H9 (cell line): ENCODE results near the gene MESD. TPM values are rescaled to one million over a fixed set of nuclear protein-coding genes. Genes with fewer than 3 reads are reported as not detected.

Experiments
- DNase-seq: peaks from one replicate; pipeline ENCODE4 v3.0.0-alpha.2; 2017
- H2AFZ ChIP-seq: one replicate; pipeline ENCODE4 v1.6.1; 2013; ENCODE audit warnings: mild to moderate bottlenecking, low read length, control low read depth, moderate library complexity
- H2AK5ac ChIP-seq: 2 replicates; pipeline ENCODE4 v1.6.1; 2013; ENCODE audit warnings: low read length, control low read depth, mixed read lengths; ENCODE audit not compliant: insufficient read length
- H2BK120ac ChIP-seq: one replicate; pipeline ENCODE4 v1.6.1; 2013; ENCODE audit warnings: low read depth, mild to moderate bottlenecking, low read length, control low read depth, inconsistent platforms; ENCODE audit not compliant: poor library complexity, severe bottlenecking
- H2BK12ac ChIP-seq: 2 replicates; pipeline ENCODE4 v1.6.1; 2013; ENCODE audit warnings: low read length, control low read depth, mixed read lengths, low read depth; ENCODE audit not compliant: insufficient read length
- H2BK15ac ChIP-seq: 2 replicates; pipeline ENCODE4 v1.6.1; 2013; ENCODE audit warnings: low read depth, low read length, control low read depth
- H2BK20ac ChIP-seq: one replicate; pipeline ENCODE4 v1.6.1; 2013; ENCODE audit warnings: low read depth, mild to moderate bottlenecking, low read length, control low read depth, inconsistent platforms; ENCODE audit not compliant: poor library complexity, severe bottlenecking
- H2BK5ac ChIP-seq: 2 replicates; pipeline ENCODE4 v1.6.1; 2013; ENCODE audit warnings: low read length, control low read depth, mixed read lengths; ENCODE audit not compliant: insufficient read length
- H3K14ac ChIP-seq: 2 replicates; pipeline ENCODE4 v1.6.1; 2013; ENCODE audit warnings: low read length, control low read depth; ENCODE audit not compliant: insufficient read depth
- H3K18ac ChIP-seq: 2 replicates; pipeline ENCODE4 v1.6.1; 2013; ENCODE audit warnings: low read depth, mild to moderate bottlenecking, mixed read lengths, low read length, control low read depth; ENCODE audit not compliant: insufficient read length
- H3K23ac ChIP-seq: 2 replicates; pipeline ENCODE4 v1.6.1; 2013; ENCODE audit warnings: low read length, control low read depth, mixed read lengths, low read depth; ENCODE audit not compliant: insufficient read length
- H3K23me2 ChIP-seq: 2 replicates; pipeline ENCODE4 v1.6.1; 2013; ENCODE audit warnings: low read depth, mild to moderate bottlenecking, mixed read lengths, low read length, control low read depth; ENCODE audit not compliant: insufficient read length, poor library complexity, severe bottlenecking
- H3K27ac ChIP-seq: 2 replicates; pipeline ENCODE4 v1.5.1; 2013; ENCODE audit warnings: low read length, control low read depth, mixed read lengths, low read depth; ENCODE audit not compliant: insufficient read length
- H3K27me3 ChIP-seq: 2 replicates; pipeline ENCODE4 v1.6.1; 2013; ENCODE audit warnings: low read length, control low read depth, inconsistent platforms; ENCODE audit not compliant: insufficient read depth
- H3K4ac ChIP-seq: 2 replicates; pipeline ENCODE4 v1.6.1; 2013; ENCODE audit warnings: low read depth, mild to moderate bottlenecking, control low read depth, inconsistent platforms, low read length, moderate library complexity
- H3K4me1 ChIP-seq: 2 replicates; pipeline ENCODE4 v1.6.1; 2013; ENCODE audit warnings: low read length, control low read depth, inconsistent platforms; ENCODE audit not compliant: insufficient read depth
- H3K4me2 ChIP-seq: 2 replicates; pipeline ENCODE4 v1.6.1; 2013; ENCODE audit warnings: low read length, control low read depth, mixed read lengths; ENCODE audit not compliant: insufficient read length, insufficient read depth
- H3K56ac ChIP-seq: 2 replicates; pipeline ENCODE4 v1.6.1; 2013; ENCODE audit warnings: low read depth, mild to moderate bottlenecking, mixed read lengths, low read length, control low read depth; ENCODE audit not compliant: insufficient read length
- H3K79me1 ChIP-seq: 2 replicates; pipeline ENCODE4 v1.6.1; 2013; ENCODE audit warnings: low read depth, mild to moderate bottlenecking, moderate library complexity, low read length, control low read depth, inconsistent platforms; ENCODE audit not compliant: insufficient read depth, poor library complexity, severe bottlenecking
- H3K79me2 ChIP-seq: 2 replicates; pipeline ENCODE4 v1.6.1; 2013; ENCODE audit warnings: low read length, control low read depth, inconsistent platforms; ENCODE audit not compliant: insufficient read depth
- H3K9ac ChIP-seq: 2 replicates; pipeline ENCODE4 v1.6.1; 2013; ENCODE audit warnings: low read length, control low read depth, mixed read lengths; ENCODE audit not compliant: insufficient read length; ENCODE audit errors: extremely low read depth
- H3K9me3 ChIP-seq: one replicate; pipeline ENCODE4 v1.6.1; 2013; ENCODE audit warnings: low read depth, low read length, inconsistent platforms; ENCODE audit not compliant: control insufficient read depth
- H3T11ph ChIP-seq: one replicate; pipeline ENCODE4 v1.6.1; 2013; ENCODE audit warnings: mild to moderate bottlenecking, low read length, control low read depth, inconsistent platforms
- H4K20me1 ChIP-seq: one replicate; pipeline ENCODE4 v1.6.1; 2013; ENCODE audit not compliant: control insufficient read depth, insufficient read length, insufficient read depth
- H4K5ac ChIP-seq: 2 replicates; pipeline ENCODE4 v1.6.1; 2013; ENCODE audit warnings: low read depth, mild to moderate bottlenecking, mixed read lengths, low read length, control low read depth; ENCODE audit not compliant: insufficient read length
- H4K8ac ChIP-seq: replicated peaks from 2 replicates; pipeline ENCODE4 v1.6.1; 2013; ENCODE audit warnings: low read length, control low read depth, mixed read lengths, low read depth; ENCODE audit not compliant: insufficient read length
- H4K91ac ChIP-seq: 2 replicates; pipeline ENCODE4 v1.6.1; 2013; ENCODE audit warnings: low read depth, mild to moderate bottlenecking, moderate library complexity, mixed read lengths, low read length, control low read depth; ENCODE audit not compliant: insufficient read length
- H3K27ac Mint-ChIP-seq, 3 experiments: 2 replicates in 2 of 3; 3 replicates in 1 of 3; pipeline ENCODE4 v1.8.0; 2020 to 2021; ENCODE audit warnings: mixed read lengths in 3 of 3, mild to moderate bottlenecking in 1 of 3, moderate library complexity in 1 of 3
- H3K27me3 Mint-ChIP-seq: 2 replicates; pipeline ENCODE4 v1.8.0; 2021; ENCODE audit warnings: low read depth, mild to moderate bottlenecking, moderate library complexity, mixed read lengths
- H3K36me3 Mint-ChIP-seq, 3 experiments: 2 replicates in 2 of 3; 3 replicates in 1 of 3; pipeline ENCODE4 v1.8.0; 2020 to 2021; ENCODE audit warnings: low read depth in 3 of 3, mixed read lengths in 3 of 3; ENCODE audit not compliant: insufficient read depth in 1 of 3
- H3K4me1 Mint-ChIP-seq, 2 experiments: 2 replicates each; pipeline ENCODE4 v1.8.0; 2020; ENCODE audit warnings: mixed read lengths in 2 of 2
- H3K4me3 Mint-ChIP-seq, 2 experiments: 2 replicates in 1 of 2; 3 replicates in 1 of 2; pipeline ENCODE4 v1.8.0; 2020 to 2021; ENCODE audit warnings: mild to moderate bottlenecking in 2 of 2, mixed read lengths in 2 of 2, moderate library complexity in 1 of 2
- H3K9me3 Mint-ChIP-seq, 2 experiments: 2 replicates in 1 of 2; 3 replicates in 1 of 2; pipeline ENCODE4 v1.8.0; 2020; ENCODE audit warnings: mild to moderate bottlenecking in 2 of 2, mixed read lengths in 2 of 2, moderate library complexity in 1 of 2
- CTCF ChIP-seq: fragments of 200-600 bp; sonication (generic); conservative IDR thresholded peaks from 3 replicates; pipeline ENCODE4 v1.8.0; 2021; ENCODE audit warnings: antibody characterized with exemption, mild to moderate bottlenecking
- WGBS: extraction: QIAGEN DNeasy Blood & Tissue Kit; methylation state at CpG from one replicate; pipeline ENCODE4 v1.1.7; 2013; ENCODE audit warnings: missing lambda C conversion rate, low lambda C conversion rate, mixed read lengths; ENCODE audit not compliant: insufficient read length; ENCODE audit errors: extremely low coverage; 5-methylcytosine and 5-hydroxymethylcytosine counted together
- total RNA-seq: library from RNA; stranded (reverse); gene quantifications from 2 replicates; pipeline ENCODE4 v1.2.1, GENCODE V29; 2021

The MESD gene
- total RNA-seq, 1 experiment from 2014 or later, result 29.1 TPM

DNA sequence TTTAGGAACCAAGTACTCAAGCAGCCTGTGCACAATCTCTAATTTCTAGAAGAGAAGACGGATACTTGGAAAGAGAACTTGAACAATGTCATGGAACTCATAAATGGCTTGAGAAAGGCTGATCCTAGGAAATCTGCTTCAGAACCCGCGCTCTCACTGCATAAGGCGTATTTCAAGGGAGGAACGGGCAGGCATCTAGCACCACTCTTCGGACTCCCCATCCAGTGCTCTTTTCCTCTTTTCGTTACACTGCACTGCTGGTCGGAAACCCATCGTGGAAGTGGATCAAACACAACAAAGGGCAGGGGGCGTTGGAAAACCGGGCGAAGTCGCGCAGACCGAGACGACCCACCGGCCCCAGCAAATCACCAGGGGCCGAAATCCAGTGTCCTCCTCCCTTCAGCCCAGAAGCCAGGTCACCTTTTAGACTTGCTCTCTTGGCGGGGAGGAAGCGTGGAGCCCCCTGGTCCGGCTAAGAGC lies 10.6 kb upstream of the MESD start:
- H4K5ac ChIP-seq, result no peak overlapping the region
- H2BK120ac ChIP-seq, result no peak overlapping the region
- no peak overlapping the region for H4K91ac ChIP-seq
- peak overlapping the region; percentile 74 for H3K18ac ChIP-seq
- no peak for TF ChIP-seq CTCF
- H4K20me1 ChIP-seq, result peaks cover 3% of the 10 kb centered on the region
- H3K4me3 Mint-ChIP-seq, result peak overlapping the region; percentile 90 to 97
- H3K4me2 ChIP-seq, result peak overlapping the region; percentile 87
- no peak overlapping the region for H2AK5ac ChIP-seq
- no peaks in the 10 kb centered on the region; the same call in 1 of the 2 replicates for H3K27me3 Mint-ChIP-seq
- H3K14ac ChIP-seq, result peak overlapping the region; percentile 41
- no peak overlapping the region for H3K23ac ChIP-seq
- peaks cover 3 to 8% (median 6%) of the 10 kb centered on the region in 3 experiments; a peak in 3 of 7 replicates for H3K36me3 Mint-ChIP-seq
- peaks cover 9 to 20% of the 10 kb centered on the region in 2 experiments for H3K4me1 Mint-ChIP-seq
- no peaks in the 10 kb centered on the region for H3K27me3 ChIP-seq
- no peak for DNase-seq
- H2BK20ac ChIP-seq, result no peak overlapping the region
- no peaks in the 10 kb centered on the region; the same call in 1 of the 2 replicates for H3K4me1 ChIP-seq
- H2BK15ac ChIP-seq, result no peak overlapping the region
- no peaks in the 10 kb centered on the region for H3K79me1 ChIP-seq
- H2AFZ ChIP-seq, result no peak overlapping the region
- H3K9me3 ChIP-seq, result no peaks in the 10 kb centered on the region
- no peak overlapping the region for H2BK12ac ChIP-seq
- H3K9ac ChIP-seq, result peak overlapping the region; percentile 27
- no peak overlapping the region for H3K27ac ChIP-seq
- peak overlapping the region in 2 of 3 experiments; percentile 78 to 97; a peak in 4 of 7 replicates for H3K27ac Mint-ChIP-seq
- peaks cover 2% of the 10 kb centered on the region; the same call in 1 of the 2 replicates for H3K79me2 ChIP-seq
- WGBS, result no CpG with 5 or more reads among the region's 21 CpGs
- H2BK5ac ChIP-seq, result no peak overlapping the region
- H4K8ac ChIP-seq, result no peak overlapping the region
- peaks cover 16% of the 10 kb centered on the region for H3K23me2 ChIP-seq
- no peak overlapping the region for H3K56ac ChIP-seq
- H3K9me3 Mint-ChIP-seq, result no peaks in the 10 kb centered on the region
- no peak overlapping the region for H3K4ac ChIP-seq
- H3T11ph ChIP-seq, result no peak overlapping the region
